Hepatocyte (in vitro differentiated cells): ENCODE data around the gene PADI2.

ENCODE experiments used
- CTCF ChIP-seq: fragments of 200-600 bp; sonication (generic); IDR thresholded peaks from 2 replicates; pipeline ENCODE4 v1.5.1; 2016; ENCODE audit warnings: antibody characterized with exemption, mild to moderate bottlenecking; ENCODE audit not compliant: poor library complexity
- EZH2 ChIP-seq: fragments of 200-600 bp; sonication (generic); IDR thresholded peaks from 2 replicates; pipeline ENCODE4 v1.6.1; 2016; ENCODE audit warnings: antibody characterized with exemption, mild to moderate bottlenecking, borderline replicate concordance

DNA sequence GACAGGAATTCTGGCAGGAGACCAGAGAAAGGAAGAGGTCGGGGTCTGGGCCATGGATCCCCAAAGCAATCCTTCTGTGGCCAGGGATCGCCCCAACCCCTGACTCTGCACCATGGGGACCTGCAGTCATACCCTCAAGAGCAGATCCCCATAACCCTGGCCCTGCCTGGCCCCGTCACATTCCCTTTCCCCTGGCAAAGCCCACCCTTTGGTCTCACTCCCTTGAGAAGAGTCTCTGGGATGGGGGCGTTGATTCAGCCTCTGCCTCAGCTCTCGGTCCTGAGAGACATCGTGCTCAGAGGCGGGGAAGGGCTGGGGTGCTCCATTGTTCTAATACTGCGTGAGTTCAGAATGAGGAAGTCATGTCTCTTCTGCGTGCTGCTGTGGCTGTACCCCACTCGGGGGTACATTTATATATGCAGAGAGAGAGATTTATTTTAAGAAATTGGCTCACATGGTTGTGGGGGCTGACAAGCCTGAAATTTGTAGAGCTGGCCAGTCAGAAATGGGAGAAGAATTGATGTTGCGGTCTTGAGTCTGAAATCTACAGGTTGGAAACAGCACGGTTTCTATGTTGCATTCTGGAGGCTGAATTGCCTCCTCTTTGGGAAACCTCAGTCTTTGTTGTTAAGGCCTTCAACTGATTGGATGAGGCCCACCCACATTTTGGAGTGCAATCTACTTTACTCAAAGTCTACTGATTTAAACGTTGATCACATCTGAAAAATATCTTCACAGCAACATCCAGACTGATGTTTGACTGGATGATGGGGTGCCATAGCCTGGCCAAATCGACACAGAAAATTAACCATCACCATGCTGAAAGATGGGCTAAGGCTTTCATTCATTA lies 4.2 kb upstream of the PADI2 start:
- TF ChIP-seq EZH2 (no peak), CTCF (no peak)
